ENCODE data around the gene WDR27. TPM values are rescaled to one million over a fixed set of nuclear protein-coding genes. Genes with fewer than 3 reads are reported as not detected.

The WDR27 gene
- 6.4 to 13.3 TPM (median 10.3 TPM) in 5 replicates for total RNA-seq (2022; extraction: Qiagen RNA extraction)

GRCh38 chr6:169701954-169702839 lies at the start of gene WDR27, which contains the start of gene C6orf120:
WDR27 (minus strand) TSS chr6:169702029; CDS start chr6:169689005, 13,024 bp downstream.
C6orf120 (plus strand) TSS chr6:169702126; CDS start chr6:169702460, 334 bp downstream.

GRCh38 chr6:169724494-169725124 lies 22.8 kb upstream of the WDR27 start, which contains the start of gene PHF10:
PHF10 (minus strand) TSS chr6:169724500; CDS start chr6:169723931, 569 bp downstream.

Other genes starting within 250 kb of the WDR27 start
- gene C6orf120, start 97 bp upstream of the WDR27 start, total RNA-seq (2022; extraction: Qiagen RNA extraction) = 10.9 to 13.5 TPM (median 13.1 TPM) in 5 replicates
- 21.3 to 23.0 TPM (median 22.2 TPM) in 5 replicates for gene PHF10, start 22.5 kb upstream of the WDR27 start, total RNA-seq (2022; extraction: Qiagen RNA extraction)
- gene DYNLT2, start 49.5 kb upstream of the WDR27 start, total RNA-seq (2022; extraction: Qiagen RNA extraction) = 0.44 to 0.81 TPM (median 0.53 TPM) in 5 replicates
- gene ERMARD, start 49.6 kb upstream of the WDR27 start, total RNA-seq (2022; extraction: Qiagen RNA extraction) = 5.8 to 7.2 TPM (median 6.6 TPM) in 5 replicates